Measurements from ENCODE around the gene TMEM59. TPM values are rescaled to one million over a fixed set of nuclear protein-coding genes. Genes with fewer than 3 reads are reported as not detected.
"Not testable (repeated sequence)": the region's sequence is repeated elsewhere in the genome, so short reads cannot be mapped to it uniquely, and the experiment has no call there.

The TMEM59 gene
- total and polyA plus RNA-seq, 2 donors (not counting 1 experiment from before 2014, with no cell fraction given) = 66.3 to 146 TPM

DNA sequence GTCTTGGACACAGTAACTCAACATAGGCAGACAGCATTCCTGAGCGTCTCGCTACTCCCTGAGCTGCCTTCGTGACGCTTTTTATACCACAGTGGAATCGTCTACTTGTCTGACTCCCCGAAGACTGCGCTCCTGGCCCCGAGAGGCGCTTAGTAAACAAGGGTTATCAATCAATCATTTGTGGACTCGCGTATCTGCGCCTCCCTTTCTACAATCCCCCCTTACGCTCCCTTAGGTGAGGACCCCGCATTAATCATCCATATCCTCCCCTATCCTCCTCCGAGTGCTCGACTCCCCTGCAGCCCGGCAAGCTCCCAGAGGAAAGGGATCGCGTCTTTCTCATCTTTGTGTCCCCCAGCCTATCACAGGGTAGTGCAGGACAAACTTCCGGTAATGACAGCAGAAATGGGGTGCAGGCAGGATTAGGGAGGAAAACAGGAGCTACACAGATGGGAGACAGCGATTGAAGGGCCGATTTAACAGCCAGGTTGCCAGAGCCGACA, 522 bp downstream of the TMEM59 start:
- Mint-ChIP-seq H3K27ac (no peak overlapping the region), H3K4me3 (no peak overlapping the region), H3K4me1 (peaks cover 38% of the 10 kb centered on the region), H3K9me3 (ENCODE audit: insufficient read depth) (no peaks in the 10 kb centered on the region), H3K27me3 (no peaks in the 10 kb centered on the region)
- ChIA-PET CTCF (interaction anchor here (0.7 to 1.4 kb wide), 6 partner anchors 11 to 748 kb away, joined by 3 to 6 read pairs (median 3); partner anchors contain the start of genes IFT25 and TTC22), POLR2A (interaction anchor here (1.4 to 1.8 kb wide), 2 partner anchors 106 to 436 kb away, joined by 3 to 9 read pairs; partner anchors contain the start of genes IFT25 and LRRC42)
- Histone ChIP-seq H3K4me3 (ENCODE audit: control extremely low read depth in 1 of 5, extremely low read depth in 1 of 5, insufficient read depth in 1 of 5, low read depth in 2 of 5, low read length in 4 of 5) (peak overlapping the region; percentile 65 to 99 (median 93)), H3K27ac (ENCODE audit: low read length in 2 of 2) (peak overlapping the region; percentile 64 to 86), H3K4me1 (ENCODE audit: control insufficient read depth in 2 of 2, insufficient read depth in 2 of 2, low read length in 2 of 2) (peaks cover 41 to 43% of the 10 kb centered on the region in 2 donors), H3K9me3 (ENCODE audit: control extremely low read depth in 1 of 3, control insufficient read depth in 2 of 3, insufficient read depth in 1 of 3, low read length in 2 of 3) (no peaks in the 10 kb centered on the region), H3K4me2 (replicated peaks; ENCODE audit: low read depth, low read length, poor library complexity, severe bottlenecking) (peak overlapping the region; percentile 73), H4K20me1 (ENCODE audit: control insufficient read depth, insufficient read depth, low read length, poor library complexity, severe bottlenecking) (peaks cover 4% of the 10 kb centered on the region), H3K79me2 (ENCODE audit: control insufficient read depth, insufficient read depth, low read length) (peaks cover 90% of the 10 kb centered on the region), H3K27me3 (replicated peaks in 1 of 4; ENCODE audit: control extremely low read depth in 1 of 4, control insufficient read depth in 3 of 4, insufficient read depth in 4 of 4, low read length in 3 of 4) (no peaks in the 10 kb centered on the region), H3K36me3 (replicated peaks in 1 of 2; ENCODE audit: control extremely low read depth in 1 of 2, control insufficient read depth in 1 of 2, extremely low read depth in 1 of 2, insufficient read depth in 2 of 2, low read length in 1 of 2) (no peaks in the 10 kb centered on the region), H3K9ac (ENCODE audit: low read length) (peak overlapping the region; percentile 82), H2AFZ (ENCODE audit: insufficient read depth, low read depth, low read length, poor library complexity, severe bottlenecking) (peak overlapping the region; percentile 83)
- ATAC-seq (ENCODE audit: low read depth) (no peak), DNase-seq (no peak)
- WGBS (ENCODE audit: insufficient coverage) = under 1% methylated on average over 22 of the region's 23 CpGs
- no peak for TF ChIP-seq EZH2 (IDR thresholded peaks at IDR 0.05; ENCODE audit: borderline replicate concordance, insufficient read depth, low read depth, low read length, poor library complexity, severe bottlenecking)
- TF ChIP-seq, protein P1, sequence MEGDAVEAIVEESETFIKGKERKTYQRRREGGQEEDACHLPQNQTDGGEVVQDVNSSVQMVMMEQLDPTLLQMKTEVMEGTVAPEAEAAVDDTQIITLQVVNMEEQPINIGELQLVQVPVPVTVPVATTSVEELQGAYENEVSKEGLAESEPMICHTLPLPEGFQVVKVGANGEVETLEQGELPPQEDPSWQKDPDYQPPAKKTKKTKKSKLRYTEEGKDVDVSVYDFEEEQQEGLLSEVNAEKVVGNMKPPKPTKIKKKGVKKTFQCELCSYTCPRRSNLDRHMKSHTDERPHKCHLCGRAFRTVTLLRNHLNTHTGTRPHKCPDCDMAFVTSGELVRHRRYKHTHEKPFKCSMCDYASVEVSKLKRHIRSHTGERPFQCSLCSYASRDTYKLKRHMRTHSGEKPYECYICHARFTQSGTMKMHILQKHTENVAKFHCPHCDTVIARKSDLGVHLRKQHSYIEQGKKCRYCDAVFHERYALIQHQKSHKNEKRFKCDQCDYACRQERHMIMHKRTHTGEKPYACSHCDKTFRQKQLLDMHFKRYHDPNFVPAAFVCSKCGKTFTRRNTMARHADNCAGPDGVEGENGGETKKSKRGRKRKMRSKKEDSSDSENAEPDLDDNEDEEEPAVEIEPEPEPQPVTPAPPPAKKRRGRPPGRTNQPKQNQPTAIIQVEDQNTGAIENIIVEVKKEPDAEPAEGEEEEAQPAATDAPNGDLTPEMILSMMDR (IDR thresholded peaks at IDR 0.05) = no peak
- intact Hi-C loops (cut with micrococcal nuclease) = loop anchor here (2.0 kb wide), 1 partner anchor 834 kb away; the partner anchor contains the start of gene DHCR24

- H3K9me3 Mint-ChIP-seq (ENCODE audit: insufficient read depth) = no peaks in the 10 kb centered on the region
- WGBS (ENCODE audit: insufficient coverage) = 2% methylated on average over 3 of the region's 8 CpGs
- no peaks in the 10 kb centered on the region for H3K9me3 ChIP-seq (ENCODE audit: control extremely low read depth in 1 of 3, control insufficient read depth in 2 of 3, insufficient read depth in 1 of 3, low read length in 2 of 3)
- H2AFZ ChIP-seq (ENCODE audit: insufficient read depth, low read depth, low read length, poor library complexity, severe bottlenecking) = peak overlapping the region; percentile 83
- peaks cover 46 to 47% of the 10 kb centered on the region in 2 donors for H3K4me1 ChIP-seq (ENCODE audit: control insufficient read depth in 2 of 2, insufficient read depth in 2 of 2, low read length in 2 of 2)
- no peaks in the 10 kb centered on the region for H3K36me3 ChIP-seq (replicated peaks in 1 of 2; ENCODE audit: control extremely low read depth in 1 of 2, control insufficient read depth in 1 of 2, extremely low read depth in 1 of 2, insufficient read depth in 2 of 2, low read length in 1 of 2)
- no peak for TF ChIP-seq EZH2 (IDR thresholded peaks at IDR 0.05; ENCODE audit: borderline replicate concordance, insufficient read depth, low read depth, low read length, poor library complexity, severe bottlenecking)
- TF ChIP-seq, protein P1 (IDR thresholded peaks at IDR 0.05) = no peak
- POLR2A ChIA-PET = no interaction called here
- H3K4me1 Mint-ChIP-seq = peaks cover 41% of the 10 kb centered on the region
- peak overlapping the region; percentile 65 to 99 (median 93) for H3K4me3 ChIP-seq (ENCODE audit: control extremely low read depth in 1 of 5, extremely low read depth in 1 of 5, insufficient read depth in 1 of 5, low read depth in 2 of 5, low read length in 4 of 5)
- H3K27ac ChIP-seq (ENCODE audit: low read length in 2 of 2) = peak overlapping the region; percentile 64 to 86
- ATAC-seq (ENCODE audit: low read depth) (no peak), DNase-seq (no peak)
- H3K79me2 ChIP-seq (ENCODE audit: control insufficient read depth, insufficient read depth, low read length) = peaks cover 89% of the 10 kb centered on the region
- H3K27me3 Mint-ChIP-seq = no peaks in the 10 kb centered on the region
- peak overlapping the region; percentile 82 for H3K9ac ChIP-seq (ENCODE audit: low read length)
- peaks cover 4% of the 10 kb centered on the region for H4K20me1 ChIP-seq (ENCODE audit: control insufficient read depth, insufficient read depth, low read length, poor library complexity, severe bottlenecking)
- H3K27me3 ChIP-seq (replicated peaks in 1 of 4; ENCODE audit: control extremely low read depth in 1 of 4, control insufficient read depth in 3 of 4, insufficient read depth in 4 of 4, low read length in 3 of 4) = no peaks in the 10 kb centered on the region
- no peak overlapping the region for H3K27ac Mint-ChIP-seq
- H3K4me2 ChIP-seq (replicated peaks; ENCODE audit: low read depth, low read length, poor library complexity, severe bottlenecking) = peak overlapping the region; percentile 73
- CTCF ChIA-PET = interaction anchor here (0.8 to 1.4 kb wide), 6 partner anchors 11 to 437 kb away, joined by 3 to 4 read pairs (median 3); partner anchors contain the start of gene IFT25
- intact Hi-C loops (cut with micrococcal nuclease) = loop anchor here (2.0 kb wide), 1 partner anchor 835 kb away; the partner anchor contains the start of gene DHCR24
- H3K4me3 Mint-ChIP-seq = no peak overlapping the region
Observed at GRCh38 chr1:54051933-54052430, 1.0 kb downstream of the TMEM59 start.

GRCh38 chr1:54050435-54050834, 2.6 kb downstream of the TMEM59 start:
- H3K27me3 Mint-ChIP-seq; H3K4me2 ChIP-seq (replicated peaks; ENCODE audit: low read depth, low read length, poor library complexity, severe bottlenecking); ATAC-seq (ENCODE audit: low read depth); intact Hi-C loops (cut with micrococcal nuclease); H3K4me3 ChIP-seq (ENCODE audit: control extremely low read depth in 1 of 5, extremely low read depth in 1 of 5, insufficient read depth in 1 of 5, low read depth in 2 of 5, low read length in 4 of 5); DNase-seq; H3K27me3 ChIP-seq (replicated peaks in 1 of 4; ENCODE audit: control extremely low read depth in 1 of 4, control insufficient read depth in 3 of 4, insufficient read depth in 4 of 4, low read length in 3 of 4); H3K9me3 Mint-ChIP-seq (ENCODE audit: insufficient read depth); POLR2A ChIA-PET; CTCF ChIA-PET; H2AFZ ChIP-seq (ENCODE audit: insufficient read depth, low read depth, low read length, poor library complexity, severe bottlenecking); H3K9ac ChIP-seq (ENCODE audit: low read length); H4K20me1 ChIP-seq (ENCODE audit: control insufficient read depth, insufficient read depth, low read length, poor library complexity, severe bottlenecking); H3K9me3 ChIP-seq (ENCODE audit: control extremely low read depth in 1 of 3, control insufficient read depth in 2 of 3, insufficient read depth in 1 of 3, low read length in 2 of 3); H3K27ac Mint-ChIP-seq; H3K4me3 Mint-ChIP-seq; H3K27ac ChIP-seq (ENCODE audit: low read length in 2 of 2): not testable (repeated sequence)
- peaks cover 44% of the 10 kb centered on the region for H3K4me1 Mint-ChIP-seq
- H3K36me3 ChIP-seq (replicated peaks in 1 of 2; ENCODE audit: control extremely low read depth in 1 of 2, control insufficient read depth in 1 of 2, extremely low read depth in 1 of 2, insufficient read depth in 2 of 2, low read length in 1 of 2) = peaks cover 0 to 13% of the 10 kb centered on the region in 2 experiments
- WGBS (ENCODE audit: insufficient coverage) = 98% methylated on average over 4 of the region's 12 CpGs
- peaks cover 87% of the 10 kb centered on the region for H3K79me2 ChIP-seq (ENCODE audit: control insufficient read depth, insufficient read depth, low read length)
- peaks cover 46 to 52% of the 10 kb centered on the region in 2 donors for H3K4me1 ChIP-seq (ENCODE audit: control insufficient read depth in 2 of 2, insufficient read depth in 2 of 2, low read length in 2 of 2)

Data from B cell (primary cell).